ENCODE results near the gene PER3.

- TF ChIP-seq CTCF (IDR thresholded peaks at IDR 0.05) (no peak), POLR2AphosphoS5 (IDR thresholded peaks at IDR 0.05) (no peak)
Observed at GRCh38 chr1:7781501-7781900, 2.6 kb upstream of the PER3 start.
